Gastroesophageal sphincter (tissue), 4 donors: ENCODE results near the gene INTS11. TPM values are rescaled to one million over a fixed set of nuclear protein-coding genes. Genes with fewer than 3 reads are reported as not detected.

Source experiments
- ATAC-seq: fragments of 150-250 bp; one replicate; pipeline ENCODE4 v1.9.1; 2016; ENCODE audit warnings: mild to moderate bottlenecking, moderate library complexity
- H3K27ac ChIP-seq, 4 donors: fragments of 200-600 bp; sonication (generic) in 3 of 4; 1 replicate in 3 of 4; 2 replicates in 1 of 4; pipeline ENCODE4 v1.5.1; 2016 to 2019
- H3K27me3 ChIP-seq: fragments of 200-600 bp; sonication (generic); one replicate; pipeline ENCODE4 v1.5.1; 2019
- H3K36me3 ChIP-seq, 2 donors: fragments of 200-600 bp; sonication (generic); one replicate each; pipeline ENCODE4 v1.5.1; 2019; ENCODE audit warnings: control low read depth in 1 of 2
- H3K4me1 ChIP-seq, 3 donors: fragments of 200-600 bp; sonication (generic); 1 replicate in 2 of 3; 2 replicates in 1 of 3; pipeline ENCODE4 v1.5.1; 2016 to 2019; ENCODE audit warnings: control low read depth in 2 of 3
- H3K4me3 ChIP-seq, 2 donors: fragments of 200-600 bp; sonication (generic); one replicate each; pipeline ENCODE4 v1.5.1; 2019; ENCODE audit warnings: mild to moderate bottlenecking in 1 of 2, moderate library complexity in 1 of 2
- H3K9me3 ChIP-seq, 3 donors: fragments of 200-600 bp; sonication (generic); one replicate each; pipeline ENCODE4 v1.5.1; 2017 to 2019; ENCODE audit warnings: control low read depth in 2 of 3
- CTCF ChIP-seq, 4 experiments: fragments of 200-600 bp in 2 of 4; fragments of 450-650 bp in 2 of 4; sonication (generic) in 1 of 4; IDR thresholded peaks; one replicate each; pipeline ENCODE4 v1.5.1; 2017 to 2019; ENCODE audit warnings: antibody characterized with exemption in 4 of 4, mild to moderate bottlenecking in 2 of 4, moderate library complexity in 2 of 4
- EP300 ChIP-seq: sonication (generic); formaldehyde crosslinking; IDR thresholded peaks from one replicate; pipeline ENCODE4 v1.6.1; 2017; ENCODE audit warnings: antibody characterized with exemption, mild to moderate bottlenecking
- POLR2A ChIP-seq, 2 donors: fragments of 450-650 bp; IDR thresholded peaks; one replicate each; pipeline ENCODE4 v1.6.1; 2017; ENCODE audit warnings: antibody characterized with exemption in 2 of 2, mild to moderate bottlenecking in 2 of 2, moderate library complexity in 1 of 2
- POLR2AphosphoS5 ChIP-seq: sonication (generic); formaldehyde crosslinking; IDR thresholded peaks from one replicate; pipeline ENCODE4 v1.6.1; 2017; ENCODE audit warnings: antibody characterized with exemption
- WGBS, 2 donors: methylation state at CpG; one replicate each; pipeline ENCODE4 v1.1.5; 2018; ENCODE audit warnings: low coverage in 1 of 2; 5-methylcytosine and 5-hydroxymethylcytosine counted together
- total RNA-seq, 4 donors: library from RNA; depleted of rRNA; stranded (reverse); fragments of >200 nt; gene quantifications; one replicate each; pipeline ENCODE4 v1.1.0, GENCODE V29; 2016

INTS11 gene
- total RNA-seq, 4 donors from 2014 or later, result 62.0 to 119 (median 96.4) TPM

DNA sequence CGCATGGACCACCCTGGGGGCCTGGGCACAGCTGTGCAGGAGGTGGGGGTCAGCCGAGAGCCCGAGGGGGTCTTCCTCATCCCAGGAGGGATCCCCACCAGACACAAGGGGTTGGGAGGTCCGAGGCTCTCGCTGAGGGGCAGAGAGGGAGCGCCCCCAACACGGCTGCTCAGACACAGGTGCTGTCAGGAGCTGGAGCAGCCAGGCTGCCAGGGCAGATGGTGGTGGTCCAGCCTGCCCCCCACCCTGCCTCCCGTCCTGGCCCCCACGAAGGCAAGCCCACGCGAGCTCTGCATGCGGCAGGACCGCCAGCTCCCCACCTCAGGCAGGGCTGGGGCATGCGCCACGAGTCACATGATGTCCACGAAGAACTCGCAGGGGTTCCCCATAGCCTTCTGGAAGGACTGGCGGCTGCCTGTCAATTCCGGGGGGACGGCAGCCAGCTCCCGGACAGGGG lies 11.4 kb upstream of the INTS11 start:
- no peak for ATAC-seq
- WGBS, 2 donors, result no CpG with 5 or more reads among the region's 21 CpGs
- Histone ChIP-seq H3K4me3 (no peak overlapping the region), H3K9me3 (no peaks in the 10 kb centered on the region), H3K36me3 (peaks cover 0 to 55% of the 10 kb centered on the region in 2 donors), H3K4me1 (peaks cover 0 to 8% (median 3%) of the 10 kb centered on the region in 3 donors), H3K27ac (no peak overlapping the region), H3K27me3 (no peaks in the 10 kb centered on the region)
- TF ChIP-seq POLR2AphosphoS5, result no peak
- TF ChIP-seq EP300, result no peak
- TF ChIP-seq CTCF (IDR thresholded peaks at IDR 0.05), result no peak
- no peak for TF ChIP-seq POLR2A (IDR thresholded peaks at IDR 0.05)

GRCh38 chr1:1335283-1335682 lies 10.8 kb upstream of the INTS11 start:
- peaks cover 0 to 50% of the 10 kb centered on the region in 2 donors for H3K36me3 ChIP-seq
- H3K27me3 ChIP-seq, result no peaks in the 10 kb centered on the region
- peaks cover 0 to 13% (median 7%) of the 10 kb centered on the region in 3 donors for H3K4me1 ChIP-seq
- TF ChIP-seq POLR2AphosphoS5, result no peak
- H3K27ac ChIP-seq, result no peak overlapping the region
- no peak overlapping the region for H3K4me3 ChIP-seq
- no peak for ATAC-seq
- 81% methylated on average over 5 of the region's 16 CpGs; no CpG with 5 or more reads in 1 of the 2 donors for WGBS, 2 donors
- no peaks in the 10 kb centered on the region for H3K9me3 ChIP-seq

- no peak for ATAC-seq
- no peaks in the 10 kb centered on the region for H3K27me3 ChIP-seq
- H3K4me1 ChIP-seq, result peaks cover 0 to 17% (median 7%) of the 10 kb centered on the region in 3 donors
- no peak overlapping the region for H3K4me3 ChIP-seq
- H3K27ac ChIP-seq, result no peak overlapping the region
- TF ChIP-seq EP300, result no peak
- no peak for TF ChIP-seq CTCF (IDR thresholded peaks at IDR 0.05)
- no peak for TF ChIP-seq POLR2A (IDR thresholded peaks at IDR 0.05)
- no peak for TF ChIP-seq POLR2AphosphoS5
- WGBS, 2 donors, result no CpG with 5 or more reads among the region's 11 CpGs
- peaks cover 0 to 45% of the 10 kb centered on the region in 2 donors for H3K36me3 ChIP-seq
- H3K9me3 ChIP-seq, result no peaks in the 10 kb centered on the region
Observed at GRCh38 chr1:1334835-1335234, 10.4 kb upstream of the INTS11 start.

GRCh38 chr1:1333551-1334241 lies 9.2 kb upstream of the INTS11 start:
- Histone ChIP-seq H3K9me3 (no peaks in the 10 kb centered on the region), H3K4me3 (no peak overlapping the region), H3K36me3 (peaks cover 0 to 39% of the 10 kb centered on the region in 2 donors), H3K27me3 (no peaks in the 10 kb centered on the region), H3K4me1 (peaks cover 0 to 17% (median 7%) of the 10 kb centered on the region in 3 donors), H3K27ac (no peak overlapping the region)
- TF ChIP-seq POLR2AphosphoS5, result no peak
- ATAC-seq, result peak; percentile 14
- 93 to 100% methylated on average over 1 to 6 of the region's 36 CpGs for WGBS, 2 donors

GRCh38 chr1:1332774-1333480 lies 8.5 kb upstream of the INTS11 start:
- WGBS, 2 donors, result 76% methylated on average over 6 of the region's 48 CpGs; no CpG with 5 or more reads in 1 of the 2 donors
- Histone ChIP-seq H3K27me3 (no peaks in the 10 kb centered on the region), H3K36me3 (peaks cover 0 to 39% of the 10 kb centered on the region in 2 donors), H3K27ac (no peak overlapping the region), H3K9me3 (no peaks in the 10 kb centered on the region), H3K4me1 (peaks cover 0 to 17% (median 7%) of the 10 kb centered on the region in 3 donors), H3K4me3 (no peak overlapping the region)
- no peak for ATAC-seq
- no peak for TF ChIP-seq POLR2A (IDR thresholded peaks at IDR 0.05)
- TF ChIP-seq POLR2AphosphoS5, result no peak

DNA sequence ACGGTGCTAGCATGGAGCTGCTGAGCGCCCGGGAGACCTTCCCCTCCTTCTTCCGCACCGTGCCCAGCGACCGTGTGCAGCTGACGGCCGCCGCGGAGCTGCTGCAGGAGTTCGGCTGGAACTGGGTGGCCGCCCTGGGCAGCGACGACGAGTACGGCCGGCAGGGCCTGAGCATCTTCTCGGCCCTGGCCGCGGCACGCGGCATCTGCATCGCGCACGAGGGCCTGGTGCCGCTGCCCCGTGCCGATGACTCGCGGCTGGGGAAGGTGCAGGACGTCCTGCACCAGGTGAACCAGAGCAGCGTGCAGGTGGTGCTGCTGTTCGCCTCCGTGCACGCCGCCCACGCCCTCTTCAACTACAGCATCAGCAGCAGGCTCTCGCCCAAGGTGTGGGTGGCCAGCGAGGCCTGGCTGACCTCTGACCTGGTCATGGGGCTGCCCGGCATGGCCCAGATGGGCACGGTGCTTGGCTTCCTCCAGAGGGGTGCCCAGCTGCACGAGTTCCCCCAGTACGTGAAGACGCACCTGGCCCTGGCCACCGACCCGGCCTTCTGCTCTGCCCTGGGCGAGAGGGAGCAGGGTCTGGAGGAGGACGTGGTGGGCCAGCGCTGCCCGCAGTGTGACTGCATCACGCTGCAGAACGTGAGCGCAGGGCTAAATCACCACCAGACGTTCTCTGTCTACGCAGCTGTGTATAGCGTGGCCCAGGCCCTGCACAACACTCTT lies 7.7 kb upstream of the INTS11 start:
- Histone ChIP-seq H3K9me3 (no peaks in the 10 kb centered on the region), H3K27me3 (no peaks in the 10 kb centered on the region), H3K4me3 (no peak overlapping the region), H3K36me3 (peaks cover 0 to 39% of the 10 kb centered on the region in 2 donors), H3K4me1 (peaks cover 0 to 18% (median 7%) of the 10 kb centered on the region in 3 donors), H3K27ac (no peak overlapping the region)
- WGBS, 2 donors, result no CpG with 5 or more reads among the region's 57 CpGs
- ATAC-seq, result no peak
- TF ChIP-seq EP300 (no peak), POLR2A (IDR thresholded peaks at IDR 0.05) (no peak), POLR2AphosphoS5 (no peak), CTCF (IDR thresholded peaks at IDR 0.05) (no peak)
